Eye (tissue), 1 donor: Measurements from ENCODE around the gene GGN.
"Not testable (repeated sequence)": the region's sequence is repeated elsewhere in the genome, so short reads cannot be mapped to it uniquely, and the experiment has no call there.

Source experiments
- DNase-seq: peaks from one replicate; pipeline ENCODE4 v3.0.0-alpha.2; 2015

GGN gene

GRCh38 chr19:38411041-38411712, 23.3 kb upstream of the GGN start:
- no peak for DNase-seq

DNA sequence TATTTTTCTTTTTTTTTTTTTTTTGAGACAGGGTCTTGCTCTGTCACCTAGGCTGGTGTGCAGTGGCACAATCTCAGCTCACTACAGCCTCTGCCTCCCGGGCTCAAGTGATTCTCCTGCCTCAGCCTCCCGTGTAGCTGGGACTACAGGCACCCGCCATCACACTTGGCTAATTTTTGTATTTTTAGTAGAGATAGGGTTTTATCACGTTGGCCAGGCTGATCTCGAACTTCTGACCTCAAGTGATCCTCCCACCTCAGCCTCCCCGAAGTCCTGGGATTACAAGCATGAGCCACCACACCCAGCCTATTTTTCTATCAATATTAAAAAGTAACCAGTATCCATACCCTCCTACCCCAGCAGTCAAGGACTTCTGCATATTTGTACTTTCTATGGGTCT, 22.6 kb upstream of the GGN start:
- not testable (repeated sequence) for DNase-seq

- DNase-seq, result no peak
Observed at GRCh38 chr19:38409631-38410133, 21.8 kb upstream of the GGN start.

DNA sequence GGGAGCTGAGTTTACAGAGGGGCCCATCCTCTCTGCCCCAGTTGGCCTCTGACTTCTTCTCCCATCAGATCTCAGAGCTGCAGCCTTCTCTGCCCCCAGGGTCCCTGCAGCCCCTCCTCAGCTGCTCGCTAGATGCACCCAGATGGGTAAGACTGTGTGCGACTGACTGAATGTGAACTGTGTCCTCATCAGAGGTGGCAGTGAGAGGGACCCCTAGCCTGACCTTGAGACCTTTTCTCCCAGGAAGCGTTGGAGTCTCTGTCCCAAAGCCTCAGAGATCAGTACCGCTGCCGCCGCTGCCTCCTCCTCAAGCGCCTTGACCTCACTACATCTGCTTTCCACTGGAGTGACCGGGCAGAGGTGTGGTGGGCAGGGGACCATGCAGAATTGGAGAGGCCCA, 17.4 kb upstream of the GGN start:
- DNase-seq, result no peak

DNA sequence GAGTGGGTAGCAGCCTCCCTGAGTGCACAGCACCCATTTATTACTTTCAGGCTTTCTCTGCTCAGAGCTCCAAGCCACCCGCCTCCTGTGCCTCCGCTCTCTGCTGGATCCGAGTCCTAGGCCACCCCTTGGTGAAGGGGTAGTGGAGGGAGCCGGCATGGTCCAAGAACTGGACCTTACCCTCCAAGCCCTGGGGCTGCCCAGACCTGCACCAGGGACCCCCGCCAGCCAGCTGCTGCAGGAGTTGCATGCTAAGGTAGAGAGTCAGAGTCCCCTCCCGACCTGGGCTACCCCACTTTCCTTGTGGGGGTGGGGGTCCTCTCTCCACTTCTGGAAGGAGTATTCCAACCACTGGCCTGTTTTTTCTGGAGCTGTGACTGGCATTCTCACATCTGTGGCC, 17.0 kb upstream of the GGN start:
- DNase-seq, result no peak

- DNase-seq, result peak; percentile 99
Observed at GRCh38 chr19:38402967-38403674, 15.3 kb upstream of the GGN start, which contains the start of gene FAM98C. FAM98C (plus strand) TSS chr19:38403093; CDS start chr19:38403154, 61 bp downstream.

DNA sequence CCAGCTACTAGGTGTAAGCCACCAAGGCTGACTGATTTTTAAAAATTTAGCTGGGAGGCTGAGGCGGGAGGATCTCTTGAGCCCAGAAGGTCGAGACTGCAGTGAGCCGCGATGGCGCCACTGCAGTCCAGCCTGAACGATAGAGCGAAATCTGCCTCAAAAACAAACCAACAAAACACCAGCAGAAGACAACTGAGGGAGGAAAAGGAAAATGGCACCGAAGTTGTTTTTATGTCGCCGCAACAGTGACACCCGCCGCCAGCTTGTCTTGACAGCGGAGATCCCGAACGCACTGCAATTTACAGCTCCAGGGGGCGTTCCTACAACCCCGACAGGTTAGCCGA, 14.8 kb upstream of the GGN start:
- DNase-seq, result no peak

DNA sequence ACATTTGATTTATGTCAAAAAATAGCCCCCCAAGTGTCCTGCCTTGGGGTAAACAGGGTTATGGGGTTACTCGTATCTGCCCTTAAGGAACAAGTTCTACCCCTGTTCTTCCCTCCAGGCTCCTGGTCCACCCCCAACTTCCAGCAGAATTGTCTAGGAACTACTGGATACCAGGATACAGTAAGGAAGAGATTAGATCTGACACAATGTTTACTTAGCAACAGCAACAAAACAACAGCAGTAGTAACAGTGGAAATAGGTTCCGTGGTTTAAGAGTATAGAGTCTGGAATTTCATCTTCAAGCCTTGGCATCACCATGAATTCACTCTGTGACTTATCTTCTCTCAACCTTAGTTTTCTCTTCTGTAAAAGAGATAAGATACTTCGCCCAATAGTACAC, 13.3 kb upstream of the GGN start:
- no peak for DNase-seq

DNA sequence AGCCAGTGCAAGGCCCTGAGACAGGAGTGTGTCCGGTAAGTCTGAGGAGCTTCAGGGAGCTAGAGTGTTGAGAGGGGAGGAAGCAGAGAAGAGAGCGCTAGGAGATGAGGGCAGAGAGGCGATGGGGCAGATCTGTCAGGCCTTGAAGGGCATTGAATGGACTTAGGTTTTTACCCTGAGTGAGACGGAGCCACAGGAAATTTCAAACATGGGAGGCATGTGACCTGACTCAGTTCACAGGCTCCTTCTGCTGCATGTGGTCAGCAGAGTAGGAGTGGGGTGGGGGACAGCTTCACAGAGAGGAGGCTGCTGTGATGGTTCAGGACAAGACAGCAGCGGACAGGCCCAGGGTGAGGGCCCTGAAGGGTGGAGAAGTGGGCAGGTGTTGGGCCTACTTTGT, 12.5 kb upstream of the GGN start:
- no peak for DNase-seq

GRCh38 chr19:38399537-38399936, 11.7 kb upstream of the GGN start:
- no peak for DNase-seq

- DNase-seq, result no peak
Observed at GRCh38 chr19:38399081-38399480, 11.2 kb upstream of the GGN start.

- DNase-seq, result no peak
Observed at GRCh38 chr19:38395381-38396114, 7.7 kb upstream of the GGN start.

DNA sequence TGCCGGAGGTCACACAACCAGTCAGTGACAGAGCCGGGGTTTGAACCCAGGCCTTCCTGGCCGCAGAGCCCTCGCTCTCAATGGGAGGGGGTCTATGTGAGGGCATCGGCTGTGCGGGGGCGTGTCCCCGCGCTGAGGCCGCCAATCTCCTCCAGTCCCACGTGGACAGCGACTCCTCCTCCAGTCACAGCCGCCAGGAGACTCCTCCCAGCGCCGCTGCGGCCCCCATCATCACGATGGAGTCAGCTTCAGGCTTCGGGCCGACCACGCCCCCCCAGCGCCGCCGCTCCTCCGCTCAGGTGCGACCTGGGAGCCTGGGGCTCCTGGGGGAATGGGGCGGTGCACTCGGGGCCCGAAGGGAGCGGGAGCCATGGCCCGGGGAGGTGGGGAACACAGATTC, 6.7 kb upstream of the GGN start:
- peak; percentile 71 for DNase-seq

DNA sequence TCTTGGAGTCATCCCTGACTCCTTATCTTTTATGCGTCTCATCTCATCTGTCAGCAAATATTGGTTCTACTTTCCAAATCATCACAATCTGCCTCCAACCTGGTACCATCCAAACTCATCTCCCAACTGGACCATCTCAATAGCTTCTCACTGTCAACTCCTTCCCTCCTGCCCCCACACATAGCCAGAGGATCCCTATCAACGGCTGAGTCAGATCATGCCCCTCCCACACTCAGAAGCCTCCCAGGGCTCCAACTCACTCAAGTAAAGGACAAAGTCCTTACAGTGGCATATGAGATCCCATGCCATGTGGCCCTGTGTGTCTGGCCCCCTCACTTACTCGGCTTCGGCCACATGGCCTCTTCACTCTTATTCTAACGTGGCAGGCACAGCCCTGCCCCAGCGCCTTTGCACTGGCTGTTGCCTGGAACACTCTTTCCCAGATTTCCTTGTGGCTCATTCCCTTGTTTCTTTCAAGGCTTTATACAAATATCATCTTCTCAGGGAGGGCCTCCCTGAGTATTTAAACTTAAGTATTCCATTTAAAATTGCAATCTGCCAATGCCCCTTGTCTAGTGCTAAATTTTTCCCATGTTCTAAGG, 5.0 kb upstream of the GGN start:
- DNase-seq, result no peak

DNA sequence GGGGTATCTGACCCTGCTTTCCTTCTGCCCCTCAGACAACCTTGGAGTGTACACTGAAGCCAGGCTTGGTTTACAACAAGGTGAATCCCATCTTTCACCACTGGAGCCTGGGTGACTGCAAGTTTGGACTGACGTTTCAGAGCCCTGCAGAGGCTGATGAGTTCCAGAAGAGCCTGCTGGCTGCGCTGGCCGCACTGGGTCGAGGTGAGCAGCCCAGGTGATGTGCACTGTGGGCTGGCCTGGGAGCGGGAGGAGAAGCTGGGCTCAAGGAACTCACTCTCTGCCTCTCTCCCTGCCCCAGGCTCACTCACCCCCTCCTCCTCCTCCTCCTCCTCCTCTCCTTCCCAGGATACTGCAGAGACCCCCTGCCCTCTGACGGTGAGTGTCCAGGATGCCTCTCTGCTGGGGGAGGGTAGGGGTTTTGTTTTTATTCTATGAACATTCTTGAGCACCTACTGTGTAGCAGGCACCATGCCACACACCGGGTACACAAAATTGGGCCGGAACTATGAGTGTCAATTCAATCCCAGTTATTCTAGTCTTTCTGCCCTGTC, 4.2 kb upstream of the GGN start:
- DNase-seq, result no peak

DNA sequence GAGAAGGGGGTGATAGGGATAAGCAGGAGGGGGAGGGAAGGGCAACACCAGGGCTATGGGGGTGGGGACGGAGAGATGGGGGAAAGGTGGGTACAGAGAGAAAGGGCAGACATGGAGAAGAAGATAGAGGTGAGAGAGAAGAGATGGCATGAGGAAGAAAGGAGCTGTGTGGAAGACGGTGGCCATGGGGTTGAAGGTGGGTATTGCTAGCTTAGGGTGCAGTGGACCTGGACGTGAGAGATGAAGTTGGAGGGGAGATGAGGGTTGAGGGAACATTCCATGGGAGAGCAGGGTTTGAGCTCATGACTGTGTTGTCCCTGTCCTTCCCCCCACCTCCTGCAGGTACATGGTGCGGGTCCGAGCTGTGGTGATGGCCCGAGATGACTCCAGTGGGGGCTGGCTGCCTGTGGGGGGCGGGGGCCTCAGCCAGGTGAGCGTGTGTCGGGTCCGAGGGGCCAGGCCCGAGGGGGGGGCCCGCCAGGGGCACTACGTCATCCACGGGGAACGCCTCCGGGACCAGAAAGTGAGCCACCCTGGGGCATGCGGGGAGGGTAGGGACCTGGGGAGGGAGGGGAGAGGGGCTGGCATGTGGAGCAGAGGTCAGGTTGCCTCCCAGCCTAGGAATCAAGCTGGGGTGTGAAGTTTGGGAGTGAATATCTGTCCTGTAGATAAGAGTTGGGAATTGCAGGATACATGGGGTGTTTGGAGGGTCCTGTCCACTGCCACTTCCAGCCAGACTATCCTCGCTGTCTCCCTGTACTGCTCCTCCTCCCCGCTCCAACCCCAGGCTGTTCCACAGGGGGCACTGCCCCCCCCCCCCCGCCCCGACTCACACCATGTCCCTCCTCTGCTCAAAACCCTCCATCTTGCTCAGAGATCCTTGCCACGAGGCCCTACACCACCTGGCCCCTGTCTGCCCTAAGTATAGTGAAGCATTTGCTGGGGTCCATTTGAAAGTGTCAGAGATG, 2.4 kb upstream of the GGN start:
- no peak for DNase-seq

DNA sequence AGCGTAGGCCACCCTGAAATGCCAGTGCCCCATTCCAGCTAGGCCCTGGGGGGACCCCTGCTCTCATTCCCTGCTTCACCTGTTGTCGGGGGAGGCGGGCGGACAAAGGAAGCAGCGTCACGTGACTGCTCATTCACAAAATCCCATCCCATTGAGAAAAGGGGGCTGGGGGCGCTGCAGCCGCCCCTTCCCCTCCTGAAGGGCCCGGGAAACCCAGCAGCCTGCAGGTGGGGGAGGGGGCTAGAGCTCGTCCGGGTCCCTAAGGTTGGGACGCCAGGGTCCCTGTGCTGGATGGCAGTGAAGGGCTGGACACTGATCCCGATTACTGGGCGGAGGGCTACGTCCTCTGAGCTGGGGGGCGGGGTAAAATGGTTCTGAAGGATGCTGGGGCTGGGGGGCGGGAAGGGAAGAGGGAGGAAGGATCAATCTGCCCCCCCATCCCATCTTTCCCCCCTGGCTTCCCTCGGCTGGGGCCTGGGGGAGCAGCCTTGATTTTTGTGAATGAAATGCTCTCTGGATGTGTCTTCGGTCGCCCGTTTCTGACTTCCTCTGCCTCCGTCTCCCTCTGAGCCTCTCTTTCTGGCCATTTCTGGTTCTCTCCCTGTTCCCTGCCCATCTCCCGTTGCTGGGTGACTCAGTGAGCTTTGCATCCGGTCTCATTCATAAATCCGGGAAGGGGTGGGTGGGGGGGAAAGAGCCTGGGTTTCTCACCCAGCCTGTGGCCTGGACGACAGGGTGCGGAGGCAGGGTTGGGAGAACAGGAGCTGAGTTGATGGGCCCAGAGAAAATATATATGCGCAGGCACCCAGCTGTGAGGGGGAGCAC, 1.5 kb upstream of the GGN start:
- peak; percentile 64 for DNase-seq

DNA sequence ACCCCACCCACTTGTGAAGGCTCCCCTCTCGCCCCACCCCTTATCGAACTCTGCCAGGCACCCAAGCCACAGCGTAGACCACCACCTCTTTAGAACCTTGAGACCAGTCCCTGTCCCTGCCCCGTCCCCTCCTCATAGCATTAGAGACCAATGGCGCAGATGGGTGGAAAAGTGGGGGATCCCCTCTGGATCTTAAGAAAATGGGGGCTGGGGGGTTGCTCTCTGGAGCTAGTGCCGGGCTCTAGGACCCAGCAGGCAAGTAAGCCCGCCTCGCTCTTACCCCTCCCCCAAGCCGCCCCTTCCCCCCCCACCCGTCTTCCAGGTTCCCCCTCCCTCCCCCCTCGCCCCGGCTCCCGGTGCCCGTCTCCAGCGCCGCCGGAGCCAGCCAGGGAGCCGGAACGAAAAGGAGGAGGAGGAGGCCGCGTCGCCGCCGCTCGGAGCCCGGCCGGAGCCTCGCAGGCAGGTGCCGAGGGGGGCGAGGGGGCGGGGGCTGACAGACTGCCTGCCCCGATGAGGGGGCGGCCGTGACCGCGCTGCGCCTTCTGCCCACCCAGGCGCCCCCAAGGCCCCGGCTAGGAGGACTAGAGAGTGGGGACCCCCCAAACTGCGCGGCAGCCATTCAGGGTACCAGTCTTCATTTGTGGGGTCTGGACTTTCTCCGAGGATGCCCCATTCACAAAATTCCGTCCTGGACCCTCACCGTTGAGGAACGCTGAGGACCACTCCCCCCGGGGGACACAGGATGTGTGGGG, 691 bp upstream of the GGN start, which contains the start of gene SPRED3:
SPRED3 (plus strand) TSS at position 349 of the 752 bp plus-strand sequence. CDS start 1,606 bp downstream, outside the sequence.
- no peak for DNase-seq

- DNase-seq, result no peak
Observed at GRCh38 chr19:38386971-38387549, 774 bp downstream of the GGN start.
